ENCODE measurements around the gene CUBN.

The CUBN gene

GRCh38 chr10:16789765-16790164, 339.8 kb downstream of the CUBN start:
- CTCF ChIA-PET = interaction anchor here (1.7 kb wide), 1 partner anchor 12 kb away, joined by 11 read pairs; no protein-coding TSS in a partner anchor
- no peaks in the 10 kb centered on the region for H3K36me3 ChIP-seq (ENCODE audit: control insufficient read depth in 2 of 2, insufficient read depth in 1 of 2, low read length in 2 of 2)
- H3K9me3 ChIP-seq (ENCODE audit: control insufficient read depth, insufficient read depth, low read depth, low read length) = no peaks in the 10 kb centered on the region
- no peaks in the 10 kb centered on the region for H3K4me1 ChIP-seq (ENCODE audit: control insufficient read depth, insufficient read depth, low read length)
- no peak overlapping the region for H3K27ac ChIP-seq (ENCODE audit: extremely low read depth, low read depth, low read length)
- no peak for TF ChIP-seq KLF16 (tag by site-specific recombination; IDR thresholded peaks at IDR 0.05)
- POLR2A ChIA-PET = no interaction called here
- no peak overlapping the region for H3K4me3 ChIP-seq (ENCODE audit: low read depth, low read length)

GRCh38 chr10:16789261-16789660, 340.4 kb downstream of the CUBN start:
- CTCF ChIA-PET = interaction anchor here (1.7 kb wide), 1 partner anchor 12 kb away, joined by 11 read pairs; no protein-coding TSS in a partner anchor
- POLR2A ChIA-PET = no interaction called here
- Histone ChIP-seq H3K36me3 (ENCODE audit: control insufficient read depth in 2 of 2, insufficient read depth in 1 of 2, low read length in 2 of 2) (no peaks in the 10 kb centered on the region), H3K27ac (ENCODE audit: extremely low read depth, low read depth, low read length) (no peak overlapping the region), H3K4me3 (ENCODE audit: low read depth, low read length) (no peak overlapping the region), H3K9me3 (ENCODE audit: control insufficient read depth, insufficient read depth, low read depth, low read length) (no peaks in the 10 kb centered on the region), H3K4me1 (ENCODE audit: control insufficient read depth, insufficient read depth, low read length) (no peaks in the 10 kb centered on the region)
- TF ChIP-seq KLF10 (tag by site-specific recombination; IDR thresholded peaks at IDR 0.05) (no peak), ZNF623 (tag by site-specific recombination; IDR thresholded peaks at IDR 0.05) (no peak), ZBTB20 (tag by site-specific recombination; IDR thresholded peaks at IDR 0.05) (no peak), RBAK (tag by site-specific recombination; IDR thresholded peaks at IDR 0.05) (no peak), ZNF513 (tag by site-specific recombination; IDR thresholded peaks at IDR 0.05) (no peak), ZNF639 (tag by site-specific recombination; IDR thresholded peaks at IDR 0.05) (no peak), ZSCAN30 (tag by site-specific recombination; IDR thresholded peaks at IDR 0.05) (no peak), ZSCAN4 (tag by site-specific recombination; IDR thresholded peaks at IDR 0.05) (no peak), KLF9 (tag by site-specific recombination; IDR thresholded peaks at IDR 0.05; ENCODE audit: low read depth) (no peak), ZNF510 (tag by site-specific recombination; IDR thresholded peaks at IDR 0.05; ENCODE audit: insufficient replicate concordance) (no peak), ZNF544 (tag by site-specific recombination; IDR thresholded peaks at IDR 0.05) (no peak), GLI2 (tag by site-specific recombination; IDR thresholded peaks at IDR 0.05; ENCODE audit: borderline replicate concordance, low read depth) (no peak), REPIN1 (tag by site-specific recombination; IDR thresholded peaks at IDR 0.05; ENCODE audit: low read depth) (no peak)

GRCh38 chr10:16788778-16789177, 340.8 kb downstream of the CUBN start:
- no peaks in the 10 kb centered on the region for H3K36me3 ChIP-seq (ENCODE audit: control insufficient read depth in 2 of 2, insufficient read depth in 1 of 2, low read length in 2 of 2)
- ChIA-PET CTCF (interaction anchor here (1.7 kb wide), 1 partner anchor 11 kb away, joined by 11 read pairs; no protein-coding TSS in a partner anchor), POLR2A (no interaction called here)
- H3K4me1 ChIP-seq (ENCODE audit: control insufficient read depth, insufficient read depth, low read length) = no peaks in the 10 kb centered on the region
- no peak overlapping the region for H3K4me3 ChIP-seq (ENCODE audit: low read depth, low read length)
- TF ChIP-seq ZNF514 (tag by site-specific recombination; IDR thresholded peaks at IDR 0.05) (no peak), MYNN (tag by site-specific recombination; IDR thresholded peaks at IDR 0.05; ENCODE audit: borderline replicate concordance) (no peak), WT1 (tag by site-specific recombination; IDR thresholded peaks at IDR 0.05) (no peak), ZNF24 (tag by site-specific recombination; IDR thresholded peaks at IDR 0.05) (no peak), SCRT2 (tag by site-specific recombination; IDR thresholded peaks at IDR 0.05) (no peak), EGR2 (tag by site-specific recombination; IDR thresholded peaks at IDR 0.05; ENCODE audit: low read depth) (no peak), PRDM1 (tag by site-specific recombination; IDR thresholded peaks at IDR 0.05) (no peak), ZNF670 (tag by site-specific recombination; IDR thresholded peaks at IDR 0.05; ENCODE audit: low read depth) (no peak), ZNF214 (tag by site-specific recombination; IDR thresholded peaks at IDR 0.05; ENCODE audit: borderline replicate concordance) (no peak)
- H3K27ac ChIP-seq (ENCODE audit: extremely low read depth, low read depth, low read length) = no peak overlapping the region
- H3K9me3 ChIP-seq (ENCODE audit: control insufficient read depth, insufficient read depth, low read depth, low read length) = no peaks in the 10 kb centered on the region
